HG02938 (cell line): ENCODE data around the gene CBFA2T3.

Experiments used
- ATAC-seq: cut with Tn5 transposase; IDR thresholded peaks from one replicate; pipeline ENCODE4 v1.9.1; 2021; ENCODE audit warnings: mild to moderate bottlenecking, moderate library complexity; ENCODE audit not compliant: unreplicated experiment

The CBFA2T3 gene

GRCh38 chr16:88911136-88911945, 65.7 kb downstream of the CBFA2T3 start:
- ATAC-seq = no peak

GRCh38 chr16:88910284-88911135, 66.5 kb downstream of the CBFA2T3 start:
- no peak for ATAC-seq

- no peak for ATAC-seq
Observed at GRCh38 chr16:88909431-88910210, 67.4 kb downstream of the CBFA2T3 start.

GRCh38 chr16:88908307-88908706, 68.7 kb downstream of the CBFA2T3 start:
- ATAC-seq = no peak

- ATAC-seq = no peak
Observed at GRCh38 chr16:88907768-88908167, 69.2 kb downstream of the CBFA2T3 start.

- ATAC-seq = no peak
Observed at GRCh38 chr16:88906535-88907105, 70.4 kb downstream of the CBFA2T3 start.

GRCh38 chr16:88906020-88906419, 71.0 kb downstream of the CBFA2T3 start:
- no peak for ATAC-seq

GRCh38 chr16:88905563-88905962, 71.4 kb downstream of the CBFA2T3 start:
- no peak for ATAC-seq

GRCh38 chr16:88904676-88905365, 72.2 kb downstream of the CBFA2T3 start:
- no peak for ATAC-seq

- no peak for ATAC-seq
Observed at GRCh38 chr16:88903267-88903666, 73.7 kb downstream of the CBFA2T3 start.

- ATAC-seq = no peak
Observed at GRCh38 chr16:88902744-88903143, 74.3 kb downstream of the CBFA2T3 start.

- no peak for ATAC-seq
Observed at GRCh38 chr16:88901718-88902337, 75.2 kb downstream of the CBFA2T3 start.

- no peak for ATAC-seq
Observed at GRCh38 chr16:88900662-88901052, 76.3 kb downstream of the CBFA2T3 start.

GRCh38 chr16:88899901-88900661, 76.9 kb downstream of the CBFA2T3 start:
- ATAC-seq = no peak

- no peak for ATAC-seq
Observed at GRCh38 chr16:88897696-88898425, 79.1 kb downstream of the CBFA2T3 start.

GRCh38 chr16:88896238-88897070, 80.6 kb downstream of the CBFA2T3 start:
- no peak for ATAC-seq

- no peak for ATAC-seq
Observed at GRCh38 chr16:88895335-88895734, 81.7 kb downstream of the CBFA2T3 start.
